DND-41 (cell line): Measurements from ENCODE around the gene NXNL1.

Experiments
- CTCF ChIP-seq: IDR thresholded peaks from 2 replicates; pipeline ENCODE4 v1.5.1; 2012; ENCODE audit warnings: borderline replicate concordance, low read length, moderate library complexity, mild to moderate bottlenecking; ENCODE audit not compliant: poor library complexity, severe bottlenecking; ENCODE audit errors: extremely low read depth
- EZH2 ChIP-seq: IDR thresholded peaks from 3 replicates; pipeline ENCODE4 v1.6.1; 2012; ENCODE audit warnings: borderline replicate concordance, low read depth, mild to moderate bottlenecking, moderate library complexity, low read length, inconsistent platforms; ENCODE audit not compliant: severe bottlenecking

DNA sequence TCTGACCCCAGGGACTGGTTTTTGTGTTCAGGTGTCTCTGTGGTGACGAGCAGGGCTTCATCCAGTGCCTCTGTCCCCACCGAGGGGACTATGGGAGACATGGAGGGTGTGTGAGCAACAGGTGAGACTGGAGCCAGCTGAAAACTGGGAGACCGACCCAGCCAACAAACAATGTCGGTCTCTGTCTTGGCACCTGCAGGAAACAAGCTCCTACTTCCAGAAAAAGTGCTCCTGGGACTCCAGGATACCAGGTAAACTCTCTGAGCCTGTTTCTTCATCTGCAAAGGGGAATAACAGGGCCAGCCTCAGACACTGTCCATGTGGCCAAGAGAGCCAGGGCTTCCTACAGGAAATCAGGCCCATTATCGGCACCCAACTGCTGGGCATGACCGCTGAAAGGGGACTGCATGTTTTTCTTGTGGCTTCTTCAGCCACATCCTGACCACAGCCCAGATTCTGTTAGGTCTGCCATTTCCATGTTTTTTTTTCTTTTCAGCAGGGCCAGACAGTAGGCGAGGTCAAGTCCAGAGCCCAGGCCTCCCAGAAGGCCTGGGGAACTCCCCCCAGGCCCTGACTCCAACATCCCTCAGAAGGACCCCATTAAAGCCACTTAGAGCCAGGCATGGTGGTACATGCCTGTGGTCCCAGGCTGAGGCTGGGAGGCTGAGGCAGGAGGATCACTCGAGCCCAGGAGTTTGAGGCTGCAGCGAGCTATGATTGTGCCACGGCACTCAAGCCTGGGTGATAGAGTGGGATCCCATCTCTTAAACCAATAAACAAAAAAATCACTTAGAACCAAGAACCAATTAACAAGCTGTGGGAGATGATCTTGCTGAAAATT lies 54.5 kb downstream of the NXNL1 start:
- TF ChIP-seq CTCF (no peak), EZH2 (no peak)
